HG03060 (cell line): ENCODE results near the gene COL5A1.

Source experiments
- ATAC-seq: cut with Tn5 transposase; IDR thresholded peaks from one replicate; pipeline ENCODE4 v1.9.1; 2021; ENCODE audit warnings: low read depth, moderate number of reproducible peaks; ENCODE audit not compliant: unreplicated experiment

Gene COL5A1

DNA sequence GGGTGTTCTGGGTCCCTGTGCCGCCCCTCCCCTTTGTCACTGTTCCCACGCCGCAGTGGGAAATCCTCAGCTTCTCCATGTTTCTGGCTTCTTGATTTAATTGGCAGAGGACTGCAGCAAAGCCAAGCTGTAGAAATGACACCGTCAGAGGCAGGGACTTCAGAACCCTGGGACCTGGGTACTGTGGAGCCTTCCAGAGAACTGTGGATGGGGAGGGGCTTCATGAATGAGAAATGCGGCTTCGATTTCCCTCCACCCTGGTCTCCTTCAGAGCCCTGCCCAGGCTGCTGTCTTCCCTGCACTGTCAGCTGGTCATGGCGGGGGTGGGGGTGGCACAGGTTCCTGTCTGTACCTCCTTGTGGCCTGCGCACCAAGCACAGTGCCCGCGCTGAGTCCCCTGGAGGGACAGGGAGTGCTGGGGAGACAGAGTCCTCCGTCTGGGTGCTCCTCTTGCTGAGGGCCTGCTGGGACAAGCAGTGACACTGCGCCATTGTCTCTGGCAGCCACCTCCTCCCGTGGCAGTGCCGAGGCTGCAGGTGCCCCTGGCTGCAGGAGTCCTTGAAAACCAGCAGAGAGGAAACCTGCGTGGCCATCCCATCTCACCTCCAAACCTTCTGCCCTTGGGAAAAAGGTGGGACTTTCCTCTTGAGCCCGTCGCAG lies 47.2 kb downstream of the COL5A1 start:
- no peak for ATAC-seq

DNA sequence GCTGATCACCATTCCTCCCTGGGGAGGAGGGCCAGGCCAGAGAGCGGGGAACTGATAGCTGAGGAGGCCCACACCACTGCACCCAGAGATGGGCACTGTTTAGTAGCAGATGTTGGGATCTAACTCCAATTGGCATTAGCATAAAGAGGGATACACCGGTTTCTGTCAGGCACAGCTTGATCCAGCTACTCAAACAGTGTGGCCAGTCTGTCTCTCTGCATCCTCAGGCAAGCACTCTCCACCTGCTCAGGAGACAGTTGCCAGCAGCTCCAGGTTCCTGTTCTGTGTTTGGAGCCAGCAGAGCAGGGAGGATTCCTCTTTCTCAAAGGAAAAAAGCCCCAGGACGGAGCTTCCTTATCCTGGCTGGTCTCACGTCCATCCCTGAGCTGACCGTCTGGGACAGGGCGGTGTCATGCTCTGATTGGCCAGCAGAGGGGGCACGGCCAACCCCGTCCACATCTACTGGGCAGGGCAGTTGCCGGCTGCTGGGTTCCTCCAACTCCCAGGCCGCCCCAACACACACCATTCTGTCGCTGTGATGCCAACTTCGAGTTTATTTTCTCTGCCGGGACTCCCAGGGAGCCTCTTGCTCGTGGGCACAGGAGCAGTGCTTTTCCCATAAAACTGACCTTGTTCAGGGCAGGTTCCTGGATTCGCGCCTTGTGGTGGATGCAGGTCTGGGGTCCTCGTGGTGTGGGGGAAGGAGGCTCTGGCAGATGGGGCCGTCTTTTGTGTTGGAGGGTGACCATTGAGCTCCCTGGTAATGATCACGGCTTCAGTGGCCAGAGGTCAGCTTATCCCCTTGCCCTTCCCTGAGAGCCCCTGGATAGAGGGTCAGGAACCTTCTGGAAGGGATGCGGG lies 47.9 kb downstream of the COL5A1 start:
- ATAC-seq, result no peak

DNA sequence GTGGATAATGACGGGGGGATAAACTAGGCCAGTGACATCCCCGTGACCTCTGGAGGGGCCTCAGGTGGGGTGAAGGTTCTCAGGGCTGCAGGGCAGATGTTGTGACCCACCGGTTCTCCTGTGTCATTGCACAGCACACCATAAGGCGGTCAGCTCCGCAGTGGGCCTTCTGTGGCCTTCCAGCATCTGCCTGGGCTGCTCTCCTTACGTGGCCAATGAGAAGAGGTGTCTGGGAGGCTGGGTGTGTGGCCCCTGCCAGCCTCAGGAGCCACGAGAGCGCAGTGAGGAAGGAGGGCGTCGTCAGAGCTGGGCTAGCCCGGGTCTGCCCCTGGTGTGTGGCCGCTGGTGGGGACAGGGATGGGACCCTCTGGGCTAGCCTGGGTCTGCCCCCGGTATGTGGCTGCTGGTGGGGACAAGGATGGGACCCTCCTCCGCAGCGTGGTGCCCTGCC lies 48.7 kb downstream of the COL5A1 start:
- no peak for ATAC-seq

DNA sequence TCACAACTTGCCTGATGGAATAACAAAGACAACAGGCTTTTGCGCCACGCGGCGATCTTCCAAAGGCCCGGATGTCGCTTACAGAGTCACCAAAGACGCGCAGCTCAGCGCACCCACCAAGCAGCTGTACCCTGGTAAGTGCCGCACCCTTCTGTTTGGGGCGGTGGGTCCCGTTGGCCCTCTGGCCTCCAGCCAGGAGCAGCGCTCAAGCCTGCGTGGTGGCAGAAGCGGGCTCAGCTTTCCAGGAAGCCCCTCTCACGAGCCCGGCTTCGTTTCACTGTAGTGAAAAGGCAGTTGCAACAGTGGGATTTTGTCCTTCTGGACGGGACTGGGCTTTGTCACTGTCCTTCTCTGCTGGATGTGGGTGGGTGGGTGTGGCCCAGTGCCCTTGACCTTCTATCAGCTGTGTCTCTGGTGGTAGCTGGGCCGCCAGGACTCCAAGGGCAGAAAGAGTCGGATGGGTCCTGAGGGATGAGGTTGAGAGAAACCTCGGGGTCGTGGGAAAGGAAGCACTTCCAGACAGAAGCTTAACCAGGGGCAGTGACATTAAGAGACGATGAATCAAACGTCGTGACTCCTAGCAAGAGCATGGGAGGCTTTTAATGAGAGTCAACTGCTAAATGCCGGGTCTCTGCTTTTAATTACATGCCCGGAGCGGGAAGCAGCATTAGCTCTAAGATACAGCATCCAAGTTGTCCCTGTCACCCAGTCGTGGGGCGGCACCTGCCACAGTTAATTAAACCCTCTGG lies 49.5 kb downstream of the COL5A1 start:
- no peak for ATAC-seq

DNA sequence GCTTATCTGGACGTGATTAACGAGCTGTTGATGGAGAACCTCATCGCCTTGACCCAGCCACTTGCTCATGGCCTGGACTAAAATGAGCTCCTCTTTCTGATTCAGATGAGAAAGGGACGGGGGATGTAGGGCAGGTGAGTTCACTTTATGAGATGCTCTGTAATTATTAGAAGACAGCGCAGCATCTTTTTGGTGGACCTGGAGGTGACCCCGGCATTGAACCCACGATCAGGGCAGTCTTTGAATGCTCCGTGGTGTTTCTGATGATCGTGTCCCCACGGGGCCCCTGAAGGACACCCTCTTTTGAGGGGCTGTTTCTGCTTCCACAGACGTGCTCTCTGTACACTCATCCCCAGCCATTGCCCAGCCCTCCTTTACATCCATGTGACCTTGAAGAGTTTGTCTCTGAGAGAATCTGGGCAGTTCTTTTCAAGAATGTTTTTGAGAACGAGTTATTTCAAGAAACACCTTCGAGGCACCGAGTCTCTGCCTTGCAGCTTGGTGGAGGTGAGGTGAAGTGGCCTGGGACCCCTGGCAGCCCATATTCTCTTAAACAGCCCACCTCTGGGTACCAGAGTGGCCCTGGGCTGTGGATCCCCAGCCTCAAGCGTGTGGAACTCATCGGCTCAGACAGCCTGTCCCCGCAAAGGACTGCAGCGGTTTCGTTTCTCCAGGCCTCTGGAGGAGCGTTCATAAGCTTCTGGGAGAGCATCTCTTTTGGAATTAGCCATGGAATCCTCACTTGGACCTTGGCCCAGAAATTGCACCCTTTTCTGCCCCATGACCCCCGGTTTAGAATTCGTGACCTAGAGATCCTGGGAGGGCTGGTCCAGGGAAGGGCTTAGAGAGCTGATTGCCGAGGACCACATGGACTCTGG lies 50.3 kb downstream of the COL5A1 start:
- no peak for ATAC-seq

DNA sequence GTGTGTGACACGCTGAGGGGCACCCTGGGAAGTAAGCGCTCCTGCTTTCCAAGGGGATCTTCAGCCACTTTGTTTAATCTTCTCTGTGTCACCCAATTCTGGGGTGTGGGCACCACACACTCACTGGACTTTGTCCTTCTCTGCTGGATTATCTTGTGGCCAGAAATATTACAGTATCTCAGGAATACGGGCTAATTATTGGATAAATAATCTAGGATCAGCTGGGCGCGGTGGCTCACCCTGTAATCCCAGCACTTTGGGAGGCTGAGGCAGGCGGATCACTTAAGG lies 50.9 kb downstream of the COL5A1 start:
- ATAC-seq, result no peak

DNA sequence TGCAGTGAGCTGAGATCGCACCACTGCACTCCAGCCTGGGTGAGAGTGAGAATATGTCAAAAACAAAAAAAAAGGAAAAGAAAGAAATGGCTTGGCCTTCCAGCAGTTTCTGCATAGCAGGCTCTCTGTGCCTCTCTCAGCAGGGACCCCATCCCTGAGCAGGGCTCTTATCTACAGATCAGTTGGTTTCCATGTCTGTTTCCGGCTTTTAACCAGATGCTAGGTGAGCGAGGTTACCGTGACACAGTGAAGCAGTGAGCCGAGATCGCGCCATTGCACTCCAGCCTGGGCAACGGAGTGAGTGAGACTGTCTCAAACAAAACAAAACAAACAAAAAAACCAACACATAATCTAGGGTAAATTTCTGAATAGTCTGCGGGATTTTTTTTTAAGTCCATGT lies 51.4 kb downstream of the COL5A1 start:
- no peak for ATAC-seq

DNA sequence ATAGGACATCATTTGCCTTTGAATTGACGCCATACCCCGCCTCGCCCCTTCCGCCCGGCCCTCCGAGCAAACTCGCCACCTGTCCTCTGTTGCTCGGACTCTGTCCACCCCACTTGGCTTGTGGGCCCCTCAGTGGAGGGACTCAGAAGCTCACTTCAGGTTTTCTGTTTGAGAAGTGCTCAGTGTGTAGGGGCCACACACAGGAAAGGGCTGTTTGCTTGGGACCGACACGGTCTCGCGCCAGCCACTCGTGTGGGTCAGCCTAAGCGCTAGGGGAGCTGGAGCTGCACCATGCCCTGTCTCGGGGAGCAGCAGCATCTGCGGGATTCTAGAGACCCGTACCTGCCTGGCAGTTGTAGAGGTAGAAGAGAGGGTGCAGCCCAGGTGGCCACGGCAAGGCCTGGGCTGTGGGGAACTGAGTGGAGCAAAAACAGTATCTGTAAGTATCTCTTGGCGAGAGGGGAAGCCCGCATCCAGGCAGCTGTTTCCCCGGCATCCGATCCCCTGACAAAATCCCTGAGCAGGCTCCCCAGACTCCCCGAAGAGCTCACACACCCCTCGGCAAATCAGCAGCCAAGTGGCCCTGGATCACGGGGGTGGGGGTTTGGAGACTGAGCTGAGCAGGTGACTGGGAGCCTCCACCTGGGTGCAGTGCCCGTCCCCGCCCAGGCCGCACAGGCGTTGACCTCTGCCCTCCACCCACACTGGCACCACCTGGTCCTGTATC lies 52.2 kb downstream of the COL5A1 start:
- ATAC-seq, result no peak

DNA sequence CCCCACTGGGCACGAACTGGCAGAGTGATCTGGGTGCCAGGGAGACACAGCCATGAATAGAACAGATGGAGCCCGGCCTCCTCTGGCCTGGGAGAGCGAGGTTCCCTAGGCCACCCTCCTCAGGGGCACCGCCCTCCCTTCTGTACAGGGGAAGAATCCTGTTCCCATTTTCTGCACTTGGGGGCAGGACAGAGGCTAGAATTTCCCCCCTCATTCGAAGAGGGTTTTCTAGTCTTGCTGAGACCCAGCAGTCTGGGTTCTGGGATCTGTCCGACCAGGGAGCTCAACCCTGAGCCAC lies 52.7 kb downstream of the COL5A1 start:
- no peak for ATAC-seq

DNA sequence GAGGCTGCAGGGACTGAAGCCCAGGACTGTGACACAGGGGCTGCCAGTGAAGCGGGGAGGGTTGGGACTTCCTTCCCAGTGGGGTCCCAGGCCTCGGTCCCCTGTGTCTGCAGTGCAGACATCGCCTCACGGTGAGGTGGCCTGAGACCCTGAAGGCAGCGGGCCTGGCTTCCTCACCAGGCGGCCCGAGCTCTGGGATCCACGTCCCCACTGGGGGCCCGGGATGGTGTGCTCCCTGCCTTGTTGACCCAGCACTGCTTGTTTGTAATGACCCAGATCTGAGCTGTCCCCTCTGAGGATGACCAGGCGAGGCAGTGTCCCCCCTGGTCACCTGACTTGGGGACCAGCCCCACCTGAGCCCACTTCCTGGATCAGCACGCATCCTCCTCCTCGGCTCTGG lies 53.1 kb downstream of the COL5A1 start:
- no peak for ATAC-seq

DNA sequence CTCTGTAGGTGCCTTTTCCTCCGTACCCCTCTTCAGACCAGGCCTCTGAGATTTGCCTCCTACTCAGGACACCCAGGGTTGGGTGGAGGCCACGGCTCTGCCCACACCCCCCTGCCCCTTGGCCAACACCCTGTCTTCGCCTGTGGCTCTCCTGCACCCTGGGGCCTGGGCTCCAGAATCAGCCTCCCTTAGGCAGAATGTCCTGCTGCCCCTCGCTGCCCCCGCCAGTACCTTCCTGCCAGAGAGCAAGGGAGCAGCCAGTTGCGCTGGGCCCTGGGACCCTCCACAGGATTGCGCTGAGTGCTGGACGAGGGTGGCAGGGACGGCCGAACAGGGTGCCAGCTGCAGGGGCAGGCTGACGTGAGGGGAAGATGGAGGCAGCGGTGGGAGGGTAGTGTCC lies 53.5 kb downstream of the COL5A1 start:
- ATAC-seq, result no peak

DNA sequence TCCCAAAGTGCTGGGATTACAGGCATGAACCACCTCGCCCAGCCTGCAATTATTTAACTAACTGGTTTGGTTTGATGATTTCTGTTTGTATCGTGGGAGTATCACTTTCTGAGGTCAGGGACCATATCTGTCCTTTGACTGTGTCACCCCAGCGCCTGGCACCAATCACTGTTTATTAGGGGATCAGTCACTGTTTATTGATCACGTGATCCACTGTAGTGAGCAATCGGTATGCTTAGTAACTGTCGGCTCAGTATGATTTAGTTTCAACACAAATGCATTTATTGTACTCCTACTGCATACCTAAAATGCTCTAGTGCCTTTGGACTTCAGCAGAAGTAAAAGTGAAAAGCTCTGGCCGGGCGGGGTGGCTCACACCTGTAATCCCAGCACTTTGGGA lies 54.8 kb downstream of the COL5A1 start:
- ATAC-seq, result no peak

DNA sequence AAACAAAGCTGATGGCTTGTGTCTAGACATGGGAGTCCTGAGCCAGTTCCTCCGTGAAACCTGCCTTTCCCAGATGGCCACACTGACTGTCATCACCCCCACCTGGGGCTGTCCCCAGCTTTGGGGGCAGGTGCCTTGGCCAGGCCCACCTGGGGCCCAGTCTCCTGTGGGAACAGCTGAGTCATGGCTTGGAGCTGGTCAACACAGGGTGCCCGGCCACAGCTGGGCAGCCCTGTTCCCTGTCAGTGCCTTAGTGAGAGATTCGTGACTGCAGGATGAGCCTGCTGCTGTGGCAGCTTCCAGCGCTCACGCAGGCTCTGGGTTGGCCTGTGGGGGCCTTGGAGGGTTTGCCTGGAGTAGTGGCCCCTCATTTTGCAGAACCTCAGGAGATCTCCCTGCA lies 56.5 kb downstream of the COL5A1 start:
- ATAC-seq, result no peak

DNA sequence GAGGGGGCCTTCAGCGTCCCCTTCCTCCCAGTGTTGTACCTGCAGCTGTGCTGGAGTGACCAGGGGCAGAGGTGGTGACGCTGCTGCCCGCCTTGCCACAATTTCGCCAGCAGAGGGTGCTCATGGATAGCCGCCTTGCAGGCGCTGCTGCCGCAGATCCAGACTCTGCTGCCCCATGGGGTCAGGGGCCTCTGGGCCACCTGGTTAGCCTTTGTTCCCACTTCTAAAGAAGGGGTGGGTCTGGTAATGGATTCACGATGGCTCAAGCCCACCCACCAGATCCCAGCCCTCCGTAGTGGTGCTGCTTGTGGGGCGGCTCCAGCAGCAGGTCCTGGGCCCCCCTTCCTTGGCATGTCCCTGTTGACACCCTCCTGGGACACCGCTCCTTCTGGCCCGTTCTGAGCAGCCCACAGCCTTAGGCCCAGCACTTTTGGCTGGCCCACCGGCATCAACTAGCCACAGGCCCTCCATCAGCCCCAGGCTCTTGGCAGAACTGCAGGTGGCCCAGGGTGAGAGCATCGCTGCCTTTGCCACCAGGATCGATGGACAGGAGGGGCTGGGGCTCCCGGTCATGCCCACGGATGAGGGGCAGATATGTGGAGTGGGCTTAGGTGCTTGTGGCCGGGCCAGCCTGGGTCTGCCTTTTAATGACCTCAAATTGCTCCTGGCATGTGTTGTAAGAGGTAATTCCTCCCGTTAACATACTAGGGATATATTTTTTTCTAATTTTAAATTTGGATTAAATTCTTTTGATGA lies 57.2 kb downstream of the COL5A1 start:
- no peak for ATAC-seq

DNA sequence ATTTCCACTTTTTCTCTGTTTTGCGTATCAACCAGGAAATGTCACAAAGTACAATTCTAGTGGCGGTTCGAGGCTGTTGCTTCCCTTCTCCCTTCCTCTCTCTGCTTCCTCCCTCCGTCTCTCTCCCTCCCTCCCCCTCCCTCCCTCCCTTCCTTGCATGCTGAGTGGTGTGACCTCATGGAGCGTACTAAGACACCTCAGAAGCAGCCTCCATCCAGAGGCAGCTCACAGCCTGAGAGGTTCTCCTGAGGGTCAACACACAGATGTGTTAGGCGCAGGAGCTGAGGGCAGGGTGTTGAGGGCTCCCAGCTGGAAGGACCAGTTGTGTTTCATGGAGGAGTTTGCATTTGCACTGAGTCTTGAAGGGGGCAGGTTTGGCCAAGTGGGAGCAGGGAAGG lies 57.7 kb downstream of the COL5A1 start:
- ATAC-seq, result no peak

DNA sequence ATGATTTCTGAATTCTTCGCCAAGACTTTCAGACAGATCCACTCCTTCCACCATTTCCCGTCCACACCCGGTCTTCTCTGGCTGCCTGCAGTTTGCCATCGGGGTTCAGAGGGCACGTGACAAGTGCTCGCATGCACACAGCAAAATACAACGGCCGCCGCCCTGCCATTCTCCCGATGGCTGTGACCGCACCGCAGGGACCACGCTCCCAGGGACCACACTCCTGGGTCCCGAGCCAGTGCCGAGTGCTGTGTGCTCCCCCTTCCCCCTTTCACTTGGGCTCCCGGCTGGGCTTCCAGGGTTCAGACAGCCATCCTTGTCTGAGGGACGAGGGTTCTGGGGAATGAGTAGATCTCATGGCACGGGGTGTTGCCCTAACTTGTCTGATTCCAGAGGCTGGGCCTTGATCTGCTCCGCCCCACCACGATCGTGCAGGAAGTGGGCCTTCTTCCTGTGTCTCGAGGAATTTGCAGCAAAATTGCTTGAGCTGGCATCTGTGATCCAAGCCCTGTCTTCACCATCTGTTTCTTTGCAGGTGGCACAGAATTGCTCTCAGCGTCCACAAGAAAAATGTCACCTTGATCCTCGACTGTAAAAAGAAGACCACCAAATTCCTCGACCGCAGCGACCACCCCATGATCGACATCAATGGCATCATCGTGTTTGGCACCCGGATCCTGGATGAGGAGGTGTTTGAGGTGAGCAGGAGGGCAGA lies 59.2 kb downstream of the COL5A1 start:
- no peak for ATAC-seq

DNA sequence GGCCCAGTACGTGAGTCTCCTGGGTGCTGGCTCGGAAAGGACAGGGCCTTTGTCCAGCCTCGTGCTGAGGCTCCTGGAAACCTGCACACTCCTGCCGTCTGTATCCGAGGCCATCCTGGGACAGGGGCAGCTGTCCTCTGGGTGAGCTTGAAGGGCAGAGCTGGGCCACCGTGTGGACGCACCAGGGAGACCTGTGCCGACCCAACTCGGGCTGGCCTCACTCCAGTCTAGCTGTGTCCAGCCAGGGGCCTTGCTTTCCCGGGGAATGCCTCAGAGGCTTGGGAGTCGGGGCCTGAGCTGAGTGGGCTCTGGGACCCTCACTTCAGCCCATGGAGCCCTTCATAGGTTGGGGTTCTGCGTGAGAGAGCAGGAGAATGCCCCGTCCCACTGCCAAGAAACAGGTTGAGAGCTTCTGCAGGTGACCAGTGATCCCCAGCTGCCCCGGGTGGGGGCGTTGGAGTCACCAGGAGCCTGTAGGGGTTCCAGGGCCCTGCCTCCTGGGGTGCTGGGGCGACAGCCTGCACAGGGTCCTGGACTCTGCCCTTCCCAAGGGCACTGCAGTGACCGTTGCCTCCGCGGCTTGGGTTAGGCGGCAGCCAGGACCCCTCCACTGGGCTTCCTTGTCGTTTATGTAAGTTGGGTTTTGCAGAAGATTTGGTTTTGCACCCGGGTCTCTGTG lies 60.1 kb downstream of the COL5A1 start:
- ATAC-seq, result no peak

DNA sequence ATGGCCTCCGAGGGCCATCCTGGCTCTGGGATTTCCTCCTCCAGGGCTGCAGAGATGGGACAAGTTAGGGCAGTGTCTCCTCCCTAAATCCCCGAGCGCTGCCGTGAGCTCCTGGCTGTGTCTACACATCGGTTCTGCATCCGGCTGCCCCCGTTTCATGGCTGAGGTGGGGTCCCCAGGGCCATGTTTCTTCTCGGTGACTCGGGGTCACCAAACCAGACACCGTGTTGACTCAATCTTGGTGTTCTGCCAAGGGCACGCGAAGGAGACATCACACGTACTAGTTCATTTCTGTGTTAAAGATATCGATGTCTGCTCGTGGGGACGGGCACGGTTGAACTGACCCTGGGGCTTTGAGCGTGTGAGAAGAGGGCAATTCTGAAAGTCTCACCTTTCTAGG lies 60.7 kb downstream of the COL5A1 start:
- no peak for ATAC-seq
